Memory B cell (primary cell): ENCODE results near the gene ELOA.
"Not testable (repeated sequence)": the region's sequence is repeated elsewhere in the genome, so short reads cannot be mapped to it uniquely, and the experiment has no call there.

Experiments used
- ATAC-seq: fragments of 150-1000 bp; cut with Tn5 transposase; 2 replicates; pipeline ENCODE4 v1.10.0; 2021; ENCODE audit warnings: low read depth, mild to moderate bottlenecking, moderate library complexity
- DNase-seq, 2 donors: peaks; one replicate each; pipeline ENCODE4 v3.0.0; 2022; ENCODE audit warnings: low spot score in 2 of 2
- H3K27ac Mint-ChIP-seq: one replicate; pipeline ENCODE4 v1.8.0; 2022; ENCODE audit warnings: mild to moderate bottlenecking, moderate library complexity, mixed read lengths
- H3K27me3 Mint-ChIP-seq: one replicate; pipeline ENCODE4 v1.8.0; 2022; ENCODE audit warnings: mixed read lengths
- H3K36me3 Mint-ChIP-seq: one replicate; pipeline ENCODE4 v1.8.0; 2022; ENCODE audit warnings: mild to moderate bottlenecking, mixed read lengths
- H3K4me1 Mint-ChIP-seq: one replicate; pipeline ENCODE4 v1.8.0; 2022; ENCODE audit warnings: mixed read lengths
- H3K4me3 Mint-ChIP-seq: one replicate; pipeline ENCODE4 v1.8.0; 2022; ENCODE audit warnings: mild to moderate bottlenecking, moderate library complexity, mixed read lengths
- H3K9me3 Mint-ChIP-seq: one replicate; pipeline ENCODE4 v1.8.0; 2022; ENCODE audit warnings: mixed read lengths

ELOA gene

DNA sequence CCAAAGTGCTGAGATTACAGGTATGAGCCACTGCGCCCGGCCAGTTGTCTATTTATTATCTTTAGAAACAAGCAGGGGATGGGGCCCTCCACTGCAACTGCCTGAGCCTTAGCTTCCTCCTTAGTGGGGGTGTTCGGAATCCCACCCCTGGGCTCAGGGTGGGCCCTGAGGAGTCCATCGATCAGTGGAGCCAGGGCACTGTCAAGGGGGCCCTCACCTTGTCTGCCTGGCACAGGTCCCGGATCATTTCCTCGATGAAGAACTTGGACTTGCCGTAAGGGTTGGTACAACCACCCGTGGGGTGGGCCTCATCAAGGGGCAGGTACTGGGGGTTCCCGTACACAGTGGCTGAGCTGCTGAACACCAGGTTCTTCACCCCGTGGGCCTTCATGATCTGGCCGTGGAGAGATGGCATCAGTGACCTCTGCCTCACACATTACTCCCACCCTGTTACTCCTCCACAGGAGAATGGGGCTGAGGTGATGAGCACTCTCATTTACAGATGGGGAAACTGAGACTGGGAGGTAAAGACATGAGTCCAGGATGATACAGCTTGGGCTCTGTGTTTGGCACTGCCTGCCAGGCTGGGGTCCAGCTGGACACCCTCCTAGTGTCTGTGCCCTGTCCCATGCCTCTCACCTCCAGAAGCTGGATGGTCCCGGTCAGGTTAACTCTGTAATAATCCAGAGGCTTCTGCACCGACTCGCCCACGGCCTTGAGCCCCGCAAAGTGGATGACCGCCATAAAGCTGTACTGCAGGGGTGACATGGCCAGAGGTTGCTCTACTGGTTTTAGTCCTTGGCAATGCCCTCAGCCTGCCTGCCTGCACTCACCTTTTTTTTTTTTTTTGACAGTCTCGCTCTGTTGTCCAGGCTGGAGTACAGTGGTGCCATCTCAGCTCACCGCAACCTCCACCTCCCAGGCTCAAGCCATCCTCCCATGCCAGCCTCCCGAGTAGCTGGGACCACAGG, 54.5 kb downstream of the ELOA start:
- Mint-ChIP-seq H3K4me1 (peaks cover 6% of the 10 kb centered on the region), H3K36me3 (peaks cover 12% of the 10 kb centered on the region)

DNA sequence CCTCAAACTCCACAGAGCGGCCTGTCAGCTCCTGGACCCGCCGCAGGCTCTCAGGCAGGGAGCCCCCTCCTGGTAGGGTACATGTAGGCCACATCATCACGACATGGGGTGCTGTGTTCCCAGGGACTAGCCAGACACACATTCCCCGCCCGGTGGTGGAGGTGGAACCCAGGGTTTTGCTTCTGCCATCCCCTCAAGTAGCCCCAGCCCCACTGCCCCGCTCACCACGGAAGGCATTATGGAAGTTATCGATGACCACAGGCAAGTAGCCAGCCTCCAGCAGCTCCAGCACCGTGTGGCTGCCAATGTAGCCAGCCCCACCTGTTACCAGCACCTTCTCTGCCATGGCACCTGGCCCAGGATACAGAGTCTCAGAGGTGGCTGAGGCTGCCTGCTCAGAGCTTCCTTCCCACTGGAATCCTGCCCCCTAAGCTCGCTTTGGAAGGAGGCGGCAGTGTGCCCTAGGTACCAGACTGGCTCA, 55.4 kb downstream of the ELOA start:
- Mint-ChIP-seq H3K27ac (no peak overlapping the region), H3K36me3 (peaks cover 6% of the 10 kb centered on the region), H3K27me3 (no peaks in the 10 kb centered on the region), H3K4me1 (peaks cover 6% of the 10 kb centered on the region), H3K9me3 (no peaks in the 10 kb centered on the region), H3K4me3 (no peak overlapping the region)
- ATAC-seq (no peak), DNase-seq (peak in 1 of 2 donors; percentile 11)

More for the DNA sequence above, 54.5 kb downstream of the ELOA start:
- no peak for ATAC-seq
- Mint-ChIP-seq H3K27ac (no peak overlapping the region), H3K9me3 (no peaks in the 10 kb centered on the region), H3K27me3 (no peaks in the 10 kb centered on the region), H3K4me3 (no peak overlapping the region)
- DNase-seq: no peak

DNA sequence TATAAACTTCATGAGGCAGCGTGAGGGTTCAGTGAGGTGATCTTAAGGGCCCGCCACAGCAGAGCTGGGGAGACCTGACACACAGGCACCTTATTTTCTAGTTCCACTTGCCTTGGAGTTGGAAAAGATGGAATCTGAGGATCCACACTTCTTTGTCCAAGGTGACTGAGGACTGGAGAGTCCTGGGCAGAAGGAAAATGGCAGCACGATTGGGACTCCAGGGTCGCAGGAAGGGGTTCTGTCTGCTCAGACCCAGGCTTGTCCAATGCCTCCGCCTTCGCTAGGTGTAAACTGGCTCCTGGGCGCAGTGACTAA, 55.9 kb downstream of the ELOA start:
- Mint-ChIP-seq H3K27ac (no peak overlapping the region), H3K27me3 (no peaks in the 10 kb centered on the region), H3K9me3 (no peaks in the 10 kb centered on the region), H3K4me3 (peak overlapping the region; percentile 88), H3K36me3 (peaks cover 7% of the 10 kb centered on the region), H3K4me1 (peaks cover 6% of the 10 kb centered on the region)
- ATAC-seq: no peak
- DNase-seq: no peak

DNA sequence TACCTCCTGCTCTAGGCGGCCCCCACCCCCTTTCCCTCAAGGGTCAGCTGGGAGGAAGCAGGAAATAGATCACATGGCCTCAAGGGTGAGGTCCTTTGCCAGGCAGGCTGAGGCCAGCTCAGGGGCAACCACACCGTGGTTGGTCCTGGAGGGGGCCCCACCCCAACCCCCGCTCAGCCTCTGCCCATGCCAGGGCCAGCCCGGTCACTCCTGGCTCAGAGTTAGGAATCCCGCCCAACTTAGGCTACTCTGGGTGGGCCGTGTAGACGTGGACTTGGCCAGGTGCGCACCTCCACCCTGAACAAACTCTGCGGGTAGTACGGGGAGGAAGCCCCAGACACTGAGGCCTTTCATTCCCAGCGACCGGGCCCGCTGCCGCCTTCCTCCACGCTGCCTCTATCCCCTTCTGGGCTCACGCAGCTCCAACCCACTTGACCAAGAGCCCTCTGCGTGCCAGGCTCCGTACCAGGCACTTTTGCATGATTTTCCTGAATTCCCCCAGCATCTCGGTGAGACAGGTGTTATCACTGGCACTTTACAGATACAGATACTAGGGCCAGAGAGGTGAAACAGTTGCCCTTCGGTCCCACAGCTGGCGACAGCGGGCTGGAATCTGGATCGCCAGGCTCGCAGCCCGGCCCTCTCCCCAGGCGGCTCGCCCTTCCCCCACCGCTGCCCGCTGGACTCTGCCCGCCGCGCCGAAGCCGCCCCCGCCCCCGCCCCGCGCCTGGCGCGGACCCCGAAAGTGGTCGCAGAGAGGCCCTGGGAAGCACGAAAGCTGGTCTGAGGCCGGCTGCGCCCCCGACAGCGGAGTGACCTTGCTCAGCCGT, 56.5 kb downstream of the ELOA start:
- H3K4me1 Mint-ChIP-seq: peaks cover 6% of the 10 kb centered on the region
- H3K27ac Mint-ChIP-seq: no peak overlapping the region
- H3K9me3 Mint-ChIP-seq: no peaks in the 10 kb centered on the region
- H3K36me3 Mint-ChIP-seq: peaks cover 9% of the 10 kb centered on the region
- no peak for ATAC-seq
- peak overlapping the region; percentile 88 for H3K4me3 Mint-ChIP-seq
- DNase-seq: peak in 1 of 2 donors; percentile 20
- H3K27me3 Mint-ChIP-seq: no peaks in the 10 kb centered on the region

DNA sequence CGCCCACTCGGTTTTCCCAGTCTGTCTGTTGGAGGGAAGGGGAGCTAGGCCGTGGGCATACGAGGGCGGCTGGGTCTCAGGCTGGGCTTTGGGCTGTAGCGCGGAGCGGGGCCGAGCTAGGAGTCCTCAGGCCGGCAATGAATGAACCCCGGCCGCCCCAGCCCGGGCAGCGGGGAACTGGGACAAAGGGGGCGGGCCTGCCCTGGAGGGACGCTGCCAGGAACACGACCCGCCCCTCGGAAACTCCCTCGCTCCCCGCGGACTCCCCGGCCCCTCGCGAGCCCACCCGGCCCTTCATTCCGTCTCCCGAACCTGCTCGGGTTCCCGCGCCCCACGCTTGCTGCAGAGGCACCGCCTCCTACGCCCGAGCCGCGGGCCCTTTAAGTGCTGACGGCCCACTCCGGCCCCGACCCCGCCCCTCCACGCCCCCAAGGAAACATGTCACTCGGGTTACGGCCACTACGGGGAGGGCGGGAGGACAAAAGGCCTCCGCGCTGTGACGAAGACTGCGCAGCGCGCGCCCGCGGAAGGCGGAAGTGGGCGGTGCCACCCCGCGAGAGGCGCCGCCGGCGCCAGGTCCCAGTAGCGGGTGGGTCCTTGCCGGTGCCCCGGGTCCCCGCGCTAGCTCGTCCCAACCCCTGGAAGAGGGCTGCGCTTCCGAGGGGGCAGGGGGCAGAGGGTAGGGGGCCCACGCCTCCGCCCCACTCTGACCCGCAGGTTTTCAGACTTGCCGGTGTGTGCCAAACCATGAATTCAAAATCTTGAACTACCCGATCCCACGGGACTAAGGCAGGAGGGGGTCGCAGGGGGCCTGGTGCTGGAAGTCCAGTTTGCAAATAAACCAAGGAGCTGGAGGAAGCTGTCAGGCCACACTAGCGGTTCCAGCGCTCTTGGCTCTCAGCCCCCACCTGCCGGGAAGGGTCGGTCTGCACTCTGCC, 57.4 kb downstream of the ELOA start, which contains the start of gene GALE:
Gene GALE, minus strand, starts transcription at position 355 of the 938 bp plus-strand sequence. CDS start 1,747 bp downstream, outside the sequence.
- peaks cover 11% of the 10 kb centered on the region for H3K36me3 Mint-ChIP-seq
- peak within 1 kb of the TSS; percentile 83 for H3K27ac Mint-ChIP-seq
- ATAC-seq (peak; percentile 92), DNase-seq (peak; percentile 89 to 93)
- H3K27me3 Mint-ChIP-seq: no peaks in the 10 kb centered on the region
- H3K4me1 Mint-ChIP-seq: peaks cover 6% of the 10 kb centered on the region
- peak within 1 kb of the TSS; percentile 88 for H3K4me3 Mint-ChIP-seq
- no peaks in the 10 kb centered on the region for H3K9me3 Mint-ChIP-seq

DNA sequence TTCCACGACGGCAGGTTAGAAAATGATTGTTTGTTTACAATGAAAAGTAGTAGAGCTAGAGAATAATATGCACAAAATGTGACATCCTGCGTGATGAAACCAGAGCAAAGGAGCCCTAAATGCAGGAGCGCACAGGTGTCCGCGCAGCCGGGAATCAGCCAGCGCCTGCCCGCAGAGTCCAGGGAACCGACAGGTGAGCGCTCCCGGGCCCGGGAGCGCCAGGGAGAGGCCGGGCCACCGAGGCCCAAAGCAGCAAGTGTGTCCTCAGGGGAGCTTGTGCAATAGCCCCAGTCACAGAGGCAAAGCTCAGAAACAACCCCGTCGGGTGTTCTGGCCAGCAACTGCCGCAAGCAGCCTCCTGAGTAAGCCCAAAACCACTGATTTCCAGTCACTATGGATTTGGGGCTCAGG, 58.1 kb downstream of the ELOA start:
- peak overlapping the region; percentile 83 for H3K27ac Mint-ChIP-seq
- DNase-seq: no peak
- H3K4me1 Mint-ChIP-seq: peaks cover 6% of the 10 kb centered on the region
- H3K4me3 Mint-ChIP-seq: peak overlapping the region; percentile 88
- no peak for ATAC-seq
- H3K9me3 Mint-ChIP-seq: no peaks in the 10 kb centered on the region
- H3K36me3 Mint-ChIP-seq: peaks cover 11% of the 10 kb centered on the region
- H3K27me3 Mint-ChIP-seq: no peaks in the 10 kb centered on the region

DNA sequence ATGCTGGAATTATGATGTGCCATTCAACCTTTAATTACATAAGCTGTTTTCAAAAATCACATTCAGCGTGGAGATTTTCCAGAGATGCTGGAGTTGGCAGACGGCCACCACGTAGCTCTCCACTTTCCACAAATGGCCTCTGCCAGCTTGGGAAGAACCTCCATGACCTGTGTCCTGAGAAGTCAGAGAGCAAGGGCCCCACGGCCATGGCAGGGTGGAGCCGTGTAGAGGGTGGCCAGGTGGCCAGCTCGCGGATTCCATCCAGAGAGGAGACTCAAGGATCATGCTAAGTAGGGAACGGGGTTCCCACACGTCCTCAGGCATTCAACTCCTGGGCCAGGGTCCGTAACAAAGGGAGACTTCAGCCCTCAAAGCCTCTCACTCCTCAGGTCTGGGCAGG, 58.6 kb downstream of the ELOA start:
- no peaks in the 10 kb centered on the region for H3K9me3 Mint-ChIP-seq
- H3K4me1 Mint-ChIP-seq: peaks cover 6% of the 10 kb centered on the region
- H3K36me3 Mint-ChIP-seq: peaks cover 9% of the 10 kb centered on the region
- no peak overlapping the region for H3K27ac Mint-ChIP-seq
- no peaks in the 10 kb centered on the region for H3K27me3 Mint-ChIP-seq
- peak overlapping the region; percentile 55 for H3K4me3 Mint-ChIP-seq
- no peak for DNase-seq
- no peak for ATAC-seq

DNA sequence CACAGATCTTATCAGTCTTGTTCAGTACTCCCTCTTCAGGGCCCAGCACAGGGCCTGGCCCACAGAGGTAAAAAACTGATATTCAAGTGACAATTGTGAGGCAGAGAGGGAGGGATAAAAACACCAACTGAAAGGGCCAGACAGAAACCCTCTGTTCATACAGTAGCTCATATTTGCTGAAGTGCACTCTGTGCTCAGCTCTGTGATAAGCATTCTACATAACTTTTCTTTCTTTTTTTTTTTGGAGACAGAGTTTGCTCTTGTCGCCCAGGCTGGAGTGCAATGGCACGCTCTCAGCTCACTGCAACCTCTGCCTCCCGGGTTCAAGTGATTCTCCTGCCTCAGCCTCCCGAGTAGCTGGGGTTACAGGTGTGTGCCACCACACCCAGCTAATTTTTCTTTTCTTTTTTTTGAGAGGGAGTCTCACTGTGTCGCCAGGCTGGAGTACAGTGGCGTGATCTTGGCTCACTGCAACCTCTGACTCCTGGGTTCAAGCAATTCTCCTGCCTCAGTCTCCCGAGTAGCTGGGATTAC, 59.6 kb downstream of the ELOA start:
- not testable (repeated sequence) for DNase-seq, H3K4me3 Mint-ChIP-seq
- H3K36me3 Mint-ChIP-seq: peaks cover 13% of the 10 kb centered on the region

DNA sequence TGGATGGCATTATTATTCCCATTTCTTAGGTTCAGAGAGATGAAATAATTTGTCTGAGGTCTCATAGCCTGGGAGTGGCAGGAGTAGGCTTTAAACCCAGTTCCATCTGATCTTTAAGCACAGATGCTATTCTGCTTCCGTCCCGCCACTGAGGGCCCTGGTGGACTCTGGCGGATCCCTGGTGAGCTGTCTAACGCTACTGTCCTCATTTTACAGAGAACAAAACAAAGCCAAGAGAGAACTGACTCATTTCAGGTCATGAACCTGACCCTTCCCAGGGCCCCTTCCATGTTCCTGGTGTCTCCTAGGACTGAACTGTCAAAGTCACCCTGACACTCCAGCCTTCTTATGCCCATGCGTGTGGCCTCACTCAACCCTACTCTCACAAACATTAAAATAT, 60.4 kb downstream of the ELOA start:
- DNase-seq (no peak), ATAC-seq (no peak)
- Mint-ChIP-seq H3K9me3 (no peaks in the 10 kb centered on the region), H3K36me3 (peaks cover 13% of the 10 kb centered on the region), H3K4me3 (no peak overlapping the region), H3K27ac (no peak overlapping the region), H3K4me1 (peaks cover 6% of the 10 kb centered on the region), H3K27me3 (no peaks in the 10 kb centered on the region)

More for the DNA sequence above, 59.6 kb downstream of the ELOA start:
- H3K4me1 Mint-ChIP-seq, ATAC-seq, H3K9me3 Mint-ChIP-seq, H3K27me3 Mint-ChIP-seq, H3K27ac Mint-ChIP-seq: not testable (repeated sequence)

DNA sequence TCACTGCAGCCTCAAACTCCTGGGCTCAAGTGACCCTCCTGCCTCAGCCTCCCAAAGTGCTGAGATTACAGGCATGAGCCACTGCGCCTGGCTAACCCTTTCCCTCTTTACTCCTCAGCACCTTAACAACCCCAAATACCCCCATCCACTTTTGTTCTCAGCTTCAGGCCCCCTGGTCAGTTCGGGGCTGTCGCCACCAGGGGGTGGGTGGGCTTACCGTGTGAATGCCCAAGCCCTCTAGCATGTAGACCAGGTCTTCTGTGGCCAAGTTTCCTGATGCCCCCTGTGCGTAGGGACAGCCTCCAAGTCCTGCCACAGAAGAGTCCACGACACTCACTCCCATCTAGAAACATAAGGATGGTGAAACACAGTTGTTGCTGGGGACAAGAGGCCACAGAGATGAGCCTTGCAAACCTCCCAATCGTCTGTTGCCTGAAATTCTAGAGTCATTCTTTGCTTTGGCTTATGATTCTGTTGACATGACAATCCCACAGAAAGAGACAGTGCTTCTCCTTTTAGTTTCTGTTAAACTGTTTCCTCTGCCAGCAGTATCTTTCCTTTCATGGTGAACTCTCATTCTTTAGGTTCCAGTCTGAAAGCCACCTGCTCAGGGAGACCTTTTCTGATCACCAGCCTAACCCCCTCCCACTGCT, 61.0 kb downstream of the ELOA start:
- ATAC-seq (no peak), DNase-seq (no peak)
- Mint-ChIP-seq H3K9me3 (no peaks in the 10 kb centered on the region), H3K27me3 (no peaks in the 10 kb centered on the region), H3K4me1 (peaks cover 6% of the 10 kb centered on the region), H3K36me3 (peaks cover 13% of the 10 kb centered on the region), H3K4me3 (no peak overlapping the region), H3K27ac (peak overlapping the region; percentile 42)

DNA sequence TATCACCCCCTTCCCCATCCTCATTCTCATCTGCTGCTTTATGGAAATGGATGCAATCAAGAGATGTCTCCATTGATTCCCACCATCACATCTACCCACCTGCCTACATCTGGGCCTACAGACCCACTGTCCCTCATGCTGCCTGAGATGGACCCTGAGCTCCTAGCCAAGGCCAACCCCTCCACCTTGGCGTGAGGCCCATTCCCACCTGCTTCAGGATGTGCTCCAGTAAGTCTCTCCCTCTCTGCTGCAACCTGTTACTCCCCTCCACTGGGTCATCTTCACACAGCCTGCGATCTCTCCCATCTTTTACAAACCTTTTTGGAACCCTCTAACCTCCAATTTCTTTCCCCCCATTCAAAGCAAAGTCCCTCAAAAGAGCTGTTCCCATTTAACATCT, 61.8 kb downstream of the ELOA start:
- Mint-ChIP-seq H3K9me3 (no peaks in the 10 kb centered on the region), H3K4me1 (peaks cover 9% of the 10 kb centered on the region), H3K4me3 (no peak overlapping the region), H3K27me3 (no peaks in the 10 kb centered on the region), H3K27ac (peak overlapping the region; percentile 42), H3K36me3 (peaks cover 13% of the 10 kb centered on the region)
- no peak for ATAC-seq
- DNase-seq: no peak

DNA sequence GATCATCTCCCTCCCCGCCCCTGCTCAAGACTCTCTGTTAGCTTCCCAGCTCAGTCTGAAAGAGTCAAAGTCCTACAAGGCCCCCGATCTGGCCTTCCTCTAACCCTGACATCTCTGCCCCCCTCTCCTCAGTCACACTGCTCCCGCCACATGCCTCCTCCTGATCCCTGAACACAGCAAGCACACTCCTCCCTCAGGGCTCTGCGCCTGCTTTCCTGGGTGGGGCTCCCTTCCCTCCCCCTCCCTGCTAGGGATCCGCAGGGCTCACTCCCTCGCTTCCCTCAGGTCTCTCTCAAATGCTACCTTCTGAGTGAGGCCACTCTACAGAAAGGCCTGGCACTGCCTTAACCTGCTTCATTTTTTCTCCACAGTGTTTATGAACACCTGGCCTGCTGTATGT, 63.0 kb downstream of the ELOA start:
- no peaks in the 10 kb centered on the region for H3K9me3 Mint-ChIP-seq
- DNase-seq (no peak), ATAC-seq (no peak)
- H3K36me3 Mint-ChIP-seq: peaks cover 15% of the 10 kb centered on the region
- H3K27ac Mint-ChIP-seq: no peak overlapping the region
- no peak overlapping the region for H3K4me3 Mint-ChIP-seq
- H3K4me1 Mint-ChIP-seq: peaks cover 17% of the 10 kb centered on the region
- H3K27me3 Mint-ChIP-seq: no peaks in the 10 kb centered on the region

DNA sequence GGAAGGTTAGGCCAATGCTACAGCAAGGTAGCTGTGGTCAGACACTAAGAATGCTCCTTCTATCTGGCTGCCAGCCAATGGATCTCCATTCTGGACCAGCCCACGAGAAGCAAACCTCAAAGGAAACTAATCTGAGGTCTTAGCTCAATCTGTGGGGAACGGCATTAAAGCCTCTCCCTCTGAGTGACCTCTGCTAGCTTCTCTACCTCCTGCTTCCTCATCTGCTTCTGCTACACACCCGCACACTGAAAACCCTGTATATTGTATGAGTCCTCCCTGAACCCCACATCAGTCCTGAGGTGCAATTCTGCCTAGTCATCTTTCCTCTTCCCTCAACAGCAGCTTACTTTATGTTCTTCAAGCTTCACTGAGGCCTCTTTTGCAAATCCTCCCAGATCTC, 64.2 kb downstream of the ELOA start:
- Mint-ChIP-seq H3K27ac (no peak overlapping the region), H3K4me1 (peaks cover 19% of the 10 kb centered on the region), H3K9me3 (no peaks in the 10 kb centered on the region), H3K27me3 (no peaks in the 10 kb centered on the region), H3K4me3 (no peak overlapping the region), H3K36me3 (peaks cover 18% of the 10 kb centered on the region)
- DNase-seq (no peak), ATAC-seq (no peak)
